HFFc6 (cell line): ENCODE measurements around the gene KASH5. TPM values are rescaled to one million over a fixed set of nuclear protein-coding genes. Genes with fewer than 3 reads are reported as not detected.
A peak's percentile ranks its signal among the peaks of the same experiment; 100 is the strongest.

Source experiments
- DNase-seq: peaks from one replicate; pipeline ENCODE4 v3.0.0-alpha.2; 2018
- H3K27ac Mint-ChIP-seq: 2 replicates; pipeline ENCODE4 v1.8.0; 2020; ENCODE audit warnings: mild to moderate bottlenecking, mixed read lengths
- H3K27me3 Mint-ChIP-seq: 2 replicates; pipeline ENCODE4 v1.8.0; 2021; ENCODE audit warnings: mild to moderate bottlenecking, moderate library complexity, mixed read lengths; ENCODE audit not compliant: insufficient read depth
- H3K36me3 Mint-ChIP-seq: 2 replicates; pipeline ENCODE4 v1.8.0; 2021; ENCODE audit warnings: low read depth, mixed read lengths
- H3K4me1 Mint-ChIP-seq: 2 replicates; pipeline ENCODE4 v1.8.0; 2020; ENCODE audit warnings: low read depth, mixed read lengths
- H3K4me3 Mint-ChIP-seq: 2 replicates; pipeline ENCODE4 v1.8.0; 2020; ENCODE audit warnings: mild to moderate bottlenecking, moderate library complexity, mixed read lengths
- H3K9me3 Mint-ChIP-seq: 2 replicates; pipeline ENCODE4 v1.8.0; 2020; ENCODE audit warnings: mild to moderate bottlenecking, mixed read lengths
- total RNA-seq, 6 experiments: library from RNA; stranded (reverse); fragmentation: NEBNext Ultra II Directional; extraction: Animal tissue kit (Norgen Biotek cat#: 25700); gene quantifications; 2 replicates in 1 of 6; 3 replicates in 5 of 6; pipeline ENCODE4 v1.2.3, GENCODE V29; 2021
- TF ChIP-seq, protein P1 (sequence below): fragments of 200-600 bp; sonication (generic); IDR thresholded peaks from 2 replicates; pipeline ENCODE4 v1.5.0; 2021; ENCODE audit warnings: antibody characterized with exemption, mild to moderate bottlenecking

KASH5 gene
- total RNA-seq, 6 experiments from 2014 or later, result not detected

GRCh38 chr19:49430678-49431329 lies 42.8 kb downstream of the KASH5 start:
- TF ChIP-seq, protein P1, sequence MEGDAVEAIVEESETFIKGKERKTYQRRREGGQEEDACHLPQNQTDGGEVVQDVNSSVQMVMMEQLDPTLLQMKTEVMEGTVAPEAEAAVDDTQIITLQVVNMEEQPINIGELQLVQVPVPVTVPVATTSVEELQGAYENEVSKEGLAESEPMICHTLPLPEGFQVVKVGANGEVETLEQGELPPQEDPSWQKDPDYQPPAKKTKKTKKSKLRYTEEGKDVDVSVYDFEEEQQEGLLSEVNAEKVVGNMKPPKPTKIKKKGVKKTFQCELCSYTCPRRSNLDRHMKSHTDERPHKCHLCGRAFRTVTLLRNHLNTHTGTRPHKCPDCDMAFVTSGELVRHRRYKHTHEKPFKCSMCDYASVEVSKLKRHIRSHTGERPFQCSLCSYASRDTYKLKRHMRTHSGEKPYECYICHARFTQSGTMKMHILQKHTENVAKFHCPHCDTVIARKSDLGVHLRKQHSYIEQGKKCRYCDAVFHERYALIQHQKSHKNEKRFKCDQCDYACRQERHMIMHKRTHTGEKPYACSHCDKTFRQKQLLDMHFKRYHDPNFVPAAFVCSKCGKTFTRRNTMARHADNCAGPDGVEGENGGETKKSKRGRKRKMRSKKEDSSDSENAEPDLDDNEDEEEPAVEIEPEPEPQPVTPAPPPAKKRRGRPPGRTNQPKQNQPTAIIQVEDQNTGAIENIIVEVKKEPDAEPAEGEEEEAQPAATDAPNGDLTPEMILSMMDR, result peak; percentile 54; the same call in 1 of the 2 replicates
- Mint-ChIP-seq H3K27me3 (peaks cover 66% of the 10 kb centered on the region), H3K27ac (no peak overlapping the region), H3K9me3 (peaks cover 5% of the 10 kb centered on the region; the same call in 1 of the 2 replicates), H3K36me3 (no peaks in the 10 kb centered on the region; the same call in 1 of the 2 replicates), H3K4me3 (no peak overlapping the region), H3K4me1 (no peaks in the 10 kb centered on the region)
- DNase-seq, result no peak

GRCh38 chr19:49431330-49431749 lies 43.3 kb downstream of the KASH5 start:
- TF ChIP-seq, protein P1, result no peak
- Mint-ChIP-seq H3K9me3 (peaks cover 5% of the 10 kb centered on the region; the same call in 1 of the 2 replicates), H3K4me3 (no peak overlapping the region), H3K4me1 (no peaks in the 10 kb centered on the region), H3K27me3 (peaks cover 68% of the 10 kb centered on the region), H3K36me3 (no peaks in the 10 kb centered on the region; the same call in 1 of the 2 replicates), H3K27ac (no peak overlapping the region)
- no peak for DNase-seq

- DNase-seq, result no peak
- Mint-ChIP-seq H3K9me3 (peaks cover 5% of the 10 kb centered on the region; the same call in 1 of the 2 replicates), H3K27ac (no peak overlapping the region), H3K36me3 (no peaks in the 10 kb centered on the region; the same call in 1 of the 2 replicates), H3K27me3 (peaks cover 64% of the 10 kb centered on the region), H3K4me1 (no peaks in the 10 kb centered on the region), H3K4me3 (no peak overlapping the region)
- TF ChIP-seq, protein P1, result no peak
Measured at GRCh38 chr19:49432141-49433073, 44.4 kb downstream of the KASH5 start.

- peaks cover 65% of the 10 kb centered on the region for H3K27me3 Mint-ChIP-seq
- H3K36me3 Mint-ChIP-seq, result no peaks in the 10 kb centered on the region; the same call in 1 of the 2 replicates
- TF ChIP-seq, protein P1, result no peak
- DNase-seq, result no peak
- no peak overlapping the region for H3K4me3 Mint-ChIP-seq
- no peaks in the 10 kb centered on the region for H3K4me1 Mint-ChIP-seq
- H3K9me3 Mint-ChIP-seq, result peaks cover 5% of the 10 kb centered on the region; the same call in 1 of the 2 replicates
- H3K27ac Mint-ChIP-seq, result no peak overlapping the region
Measured at GRCh38 chr19:49433240-49433901, 45.3 kb downstream of the KASH5 start.

- DNase-seq, result no peak
- H3K36me3 Mint-ChIP-seq, result no peaks in the 10 kb centered on the region; the same call in 1 of the 2 replicates
- no peak overlapping the region for H3K4me3 Mint-ChIP-seq
- H3K27me3 Mint-ChIP-seq, result peaks cover 64% of the 10 kb centered on the region
- TF ChIP-seq, protein P1, result no peak
- H3K9me3 Mint-ChIP-seq, result peaks cover 5% of the 10 kb centered on the region; the same call in 1 of the 2 replicates
- H3K27ac Mint-ChIP-seq, result no peak overlapping the region
- H3K4me1 Mint-ChIP-seq, result peaks cover 3% of the 10 kb centered on the region; the same call in 1 of the 2 replicates
Measured at GRCh38 chr19:49434907-49435583, 47.0 kb downstream of the KASH5 start.
